Mesothelial cell of epicardium (in vitro differentiated cells): ENCODE measurements around the gene GMCL2. TPM values are rescaled to one million over a fixed set of nuclear protein-coding genes. Genes with fewer than 3 reads are reported as not detected.

Experiments
- DNase-seq, 2 experiments: peaks; one replicate each; pipeline ENCODE4 v3.0.0; 2021; ENCODE audit warnings: low spot score in 2 of 2; ENCODE audit not compliant: unreplicated experiment in 2 of 2
- H3K27ac Mint-ChIP-seq: 2 replicates; pipeline ENCODE4 v1.8.0; 2021; ENCODE audit warnings: mixed read lengths
- H3K27me3 Mint-ChIP-seq: 2 replicates; pipeline ENCODE4 v1.8.0; 2021; ENCODE audit warnings: low read depth, mixed read lengths
- H3K36me3 Mint-ChIP-seq: 2 replicates; pipeline ENCODE4 v1.8.0; 2021; ENCODE audit warnings: mixed read lengths
- H3K4me1 Mint-ChIP-seq: 2 replicates; pipeline ENCODE4 v1.8.0; 2021; ENCODE audit warnings: mixed read lengths
- H3K4me3 Mint-ChIP-seq: 2 replicates; pipeline ENCODE4 v1.8.0; 2021; ENCODE audit warnings: mild to moderate bottlenecking, moderate library complexity, mixed read lengths
- H3K9me3 Mint-ChIP-seq: 2 replicates; pipeline ENCODE4 v1.8.0; 2021; ENCODE audit warnings: mixed read lengths
- CTCF ChIP-seq: fragments of 200-600 bp; sonication (generic); IDR thresholded peaks from one replicate; pipeline ENCODE4 v1.5.0; 2021; ENCODE audit warnings: antibody characterized with exemption; ENCODE audit not compliant: unreplicated experiment
- total RNA-seq: library from RNA; stranded (reverse); gene quantifications from 3 replicates; pipeline ENCODE4 v1.2.1, GENCODE V29; 2021

GMCL2 gene
- total RNA-seq, 1 donor from 2014 or later, result not detected

DNA sequence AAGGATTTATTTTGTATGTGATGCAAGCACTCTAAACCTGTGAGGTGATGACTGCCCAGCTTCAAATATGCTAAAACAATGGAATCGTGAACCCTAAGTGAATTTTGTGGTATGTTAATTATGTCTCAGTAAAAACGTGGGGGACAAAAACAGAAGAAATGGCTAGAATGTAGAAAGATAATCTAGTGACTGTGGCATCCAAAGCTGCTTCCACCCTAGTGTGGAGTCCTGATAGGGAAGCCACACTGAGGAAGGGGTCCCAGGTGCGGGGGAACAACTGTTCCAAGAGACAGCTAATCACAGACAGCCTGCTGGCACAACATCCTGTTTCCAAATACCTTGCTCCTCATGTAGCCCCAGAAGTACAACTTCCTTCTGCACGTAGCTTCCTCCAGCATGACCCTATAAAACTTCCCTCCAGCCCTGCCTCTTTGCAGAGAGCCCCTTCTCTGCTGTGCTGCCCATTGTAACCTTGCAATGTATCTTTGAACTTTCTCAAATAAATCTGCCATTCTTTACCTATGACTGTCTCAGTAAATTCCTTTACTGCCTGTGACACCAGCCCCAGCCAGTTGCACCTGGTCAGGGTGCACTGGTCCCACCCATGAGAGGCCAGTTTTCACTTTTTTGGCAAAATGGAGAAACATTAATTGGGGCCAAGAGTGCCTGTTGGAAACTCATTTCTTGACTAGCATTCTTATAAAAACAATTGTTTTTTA is 4.9 kb downstream of the GMCL2 start:
- no peak overlapping the region for H3K4me3 Mint-ChIP-seq
- no peaks in the 10 kb centered on the region for H3K36me3 Mint-ChIP-seq
- peaks cover 4% of the 10 kb centered on the region for H3K9me3 Mint-ChIP-seq
- TF ChIP-seq CTCF, result no peak
- H3K4me1 Mint-ChIP-seq, result peaks cover 7% of the 10 kb centered on the region
- DNase-seq, result no peak
- peaks cover 4% of the 10 kb centered on the region for H3K27me3 Mint-ChIP-seq
- H3K27ac Mint-ChIP-seq, result no peak overlapping the region

GRCh38 chr5:178180141-178180863 is 6.9 kb downstream of the GMCL2 start:
- H3K36me3 Mint-ChIP-seq, result no peaks in the 10 kb centered on the region
- peaks cover 7% of the 10 kb centered on the region for H3K4me1 Mint-ChIP-seq
- DNase-seq, result no peak
- H3K4me3 Mint-ChIP-seq, result no peak overlapping the region
- no peak overlapping the region for H3K27ac Mint-ChIP-seq
- no peak for TF ChIP-seq CTCF
- H3K27me3 Mint-ChIP-seq, result peaks cover 4% of the 10 kb centered on the region
- peaks cover 4% of the 10 kb centered on the region for H3K9me3 Mint-ChIP-seq

GRCh38 chr5:178177569-178177968 is 9.6 kb downstream of the GMCL2 start:
- no peaks in the 10 kb centered on the region for H3K36me3 Mint-ChIP-seq
- peaks cover 7% of the 10 kb centered on the region for H3K4me1 Mint-ChIP-seq
- no peak for TF ChIP-seq CTCF
- no peak overlapping the region for H3K4me3 Mint-ChIP-seq
- peaks cover 4% of the 10 kb centered on the region for H3K27me3 Mint-ChIP-seq
- peaks cover 4% of the 10 kb centered on the region for H3K9me3 Mint-ChIP-seq
- H3K27ac Mint-ChIP-seq, result no peak overlapping the region
- DNase-seq, result no peak

DNA sequence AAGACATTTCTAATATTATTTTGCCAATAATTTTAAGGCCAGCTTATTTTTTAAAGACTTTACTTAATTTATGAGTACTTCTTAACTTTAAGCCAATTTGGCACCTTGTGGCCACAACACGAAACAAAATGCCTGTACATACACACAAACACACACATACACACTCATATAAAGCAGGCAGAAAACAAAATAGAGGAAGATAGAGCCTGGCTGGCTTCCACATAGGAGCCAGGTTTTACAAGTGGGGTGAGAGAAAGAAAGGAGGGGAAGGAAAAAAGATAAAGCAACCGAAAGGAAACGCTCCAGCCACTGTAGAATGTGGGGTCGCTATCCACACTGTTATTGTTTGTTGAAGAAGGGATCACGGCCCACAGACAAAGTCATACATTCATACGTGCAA is 10.4 kb downstream of the GMCL2 start:
- Mint-ChIP-seq H3K4me3 (no peak overlapping the region), H3K36me3 (no peaks in the 10 kb centered on the region), H3K27me3 (peaks cover 4% of the 10 kb centered on the region), H3K4me1 (no peaks in the 10 kb centered on the region), H3K9me3 (peaks cover 4% of the 10 kb centered on the region), H3K27ac (no peak overlapping the region)
- no peak for TF ChIP-seq CTCF
- no peak for DNase-seq

- no peak for TF ChIP-seq CTCF
- peaks cover 4% of the 10 kb centered on the region for H3K27me3 Mint-ChIP-seq
- no peaks in the 10 kb centered on the region for H3K9me3 Mint-ChIP-seq
- no peak overlapping the region for H3K4me3 Mint-ChIP-seq
- H3K27ac Mint-ChIP-seq, result no peak overlapping the region
- DNase-seq, result no peak
- no peaks in the 10 kb centered on the region for H3K36me3 Mint-ChIP-seq
- no peaks in the 10 kb centered on the region for H3K4me1 Mint-ChIP-seq
These were observed 12.7 kb downstream of the GMCL2 start for GRCh38 chr5:178174456-178174855.
